HFFc6 (cell line): ENCODE measurements around the gene VRK1. TPM values are rescaled to one million over a fixed set of nuclear protein-coding genes. Genes with fewer than 3 reads are reported as not detected.
"Not testable (repeated sequence)": the region's sequence is repeated elsewhere in the genome, so short reads cannot be mapped to it uniquely, and the experiment has no call there.

Source experiments
- DNase-seq: peaks from one replicate; pipeline ENCODE4 v3.0.0-alpha.2; 2018
- H3K27ac Mint-ChIP-seq: 2 replicates; pipeline ENCODE4 v1.8.0; 2020; ENCODE audit warnings: mild to moderate bottlenecking, mixed read lengths
- H3K27me3 Mint-ChIP-seq: 2 replicates; pipeline ENCODE4 v1.8.0; 2021; ENCODE audit warnings: mild to moderate bottlenecking, moderate library complexity, mixed read lengths; ENCODE audit not compliant: insufficient read depth
- H3K36me3 Mint-ChIP-seq: 2 replicates; pipeline ENCODE4 v1.8.0; 2021; ENCODE audit warnings: low read depth, mixed read lengths
- H3K4me1 Mint-ChIP-seq: 2 replicates; pipeline ENCODE4 v1.8.0; 2020; ENCODE audit warnings: low read depth, mixed read lengths
- H3K4me3 Mint-ChIP-seq: 2 replicates; pipeline ENCODE4 v1.8.0; 2020; ENCODE audit warnings: mild to moderate bottlenecking, moderate library complexity, mixed read lengths
- H3K9me3 Mint-ChIP-seq: 2 replicates; pipeline ENCODE4 v1.8.0; 2020; ENCODE audit warnings: mild to moderate bottlenecking, mixed read lengths
- total RNA-seq, 6 experiments: library from RNA; stranded (reverse); fragmentation: NEBNext Ultra II Directional; extraction: Animal tissue kit (Norgen Biotek cat#: 25700); gene quantifications; 2 replicates in 1 of 6; 3 replicates in 5 of 6; pipeline ENCODE4 v1.2.3, GENCODE V29; 2021
- TF ChIP-seq, protein P1 (sequence below): fragments of 200-600 bp; sonication (generic); IDR thresholded peaks from 2 replicates; pipeline ENCODE4 v1.5.0; 2021; ENCODE audit warnings: antibody characterized with exemption, mild to moderate bottlenecking

VRK1 gene
- total RNA-seq, 6 experiments from 2014 or later: 10.1 to 19.1 (median 17.5) TPM

DNA sequence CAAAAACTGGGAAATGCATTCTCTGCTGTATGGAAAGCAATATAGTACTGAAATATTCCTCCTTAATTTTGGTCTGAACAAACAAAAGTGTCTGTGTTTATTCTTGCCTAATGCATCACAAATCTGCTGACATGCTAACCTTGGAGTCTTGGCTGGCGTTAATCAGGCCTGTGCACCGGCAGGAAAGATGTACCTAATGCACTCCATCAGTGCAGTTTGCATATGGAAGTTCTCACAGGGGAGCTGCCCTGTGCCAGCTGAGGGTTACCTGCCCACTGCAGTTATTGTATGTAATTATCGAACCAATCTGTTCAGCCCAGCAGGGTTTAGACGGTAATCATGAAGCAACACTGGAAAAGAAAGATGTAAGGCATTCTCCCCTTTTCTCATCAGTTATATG is 76.9 kb downstream of the VRK1 start:
- no peaks in the 10 kb centered on the region for H3K4me1 Mint-ChIP-seq
- no peak overlapping the region for H3K4me3 Mint-ChIP-seq
- H3K36me3 Mint-ChIP-seq: no peaks in the 10 kb centered on the region
- no peaks in the 10 kb centered on the region for H3K27me3 Mint-ChIP-seq
- no peak overlapping the region for H3K27ac Mint-ChIP-seq
- no peak for DNase-seq
- no peaks in the 10 kb centered on the region for H3K9me3 Mint-ChIP-seq
- TF ChIP-seq, protein P1, sequence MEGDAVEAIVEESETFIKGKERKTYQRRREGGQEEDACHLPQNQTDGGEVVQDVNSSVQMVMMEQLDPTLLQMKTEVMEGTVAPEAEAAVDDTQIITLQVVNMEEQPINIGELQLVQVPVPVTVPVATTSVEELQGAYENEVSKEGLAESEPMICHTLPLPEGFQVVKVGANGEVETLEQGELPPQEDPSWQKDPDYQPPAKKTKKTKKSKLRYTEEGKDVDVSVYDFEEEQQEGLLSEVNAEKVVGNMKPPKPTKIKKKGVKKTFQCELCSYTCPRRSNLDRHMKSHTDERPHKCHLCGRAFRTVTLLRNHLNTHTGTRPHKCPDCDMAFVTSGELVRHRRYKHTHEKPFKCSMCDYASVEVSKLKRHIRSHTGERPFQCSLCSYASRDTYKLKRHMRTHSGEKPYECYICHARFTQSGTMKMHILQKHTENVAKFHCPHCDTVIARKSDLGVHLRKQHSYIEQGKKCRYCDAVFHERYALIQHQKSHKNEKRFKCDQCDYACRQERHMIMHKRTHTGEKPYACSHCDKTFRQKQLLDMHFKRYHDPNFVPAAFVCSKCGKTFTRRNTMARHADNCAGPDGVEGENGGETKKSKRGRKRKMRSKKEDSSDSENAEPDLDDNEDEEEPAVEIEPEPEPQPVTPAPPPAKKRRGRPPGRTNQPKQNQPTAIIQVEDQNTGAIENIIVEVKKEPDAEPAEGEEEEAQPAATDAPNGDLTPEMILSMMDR: no peak

DNA sequence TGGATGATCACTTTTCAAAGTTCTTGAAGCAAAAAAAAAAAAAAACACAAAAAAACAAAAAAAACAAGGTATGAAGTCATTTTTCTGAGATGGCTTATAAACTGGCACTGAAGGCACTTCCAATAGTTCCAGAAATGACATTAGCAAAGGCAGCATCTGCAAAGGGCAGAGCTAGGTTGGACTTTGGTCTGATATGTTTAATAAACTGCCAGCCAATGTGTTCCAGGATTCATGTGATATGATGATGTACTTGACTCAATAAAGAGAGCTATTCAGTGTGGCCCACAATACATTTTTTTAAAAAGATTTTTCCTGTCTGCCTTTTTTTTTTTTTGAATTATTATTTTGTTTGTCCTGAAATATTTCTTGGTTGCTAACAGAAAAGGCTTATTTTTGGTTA is 79.6 kb downstream of the VRK1 start:
- Mint-ChIP-seq H3K27me3 (no peaks in the 10 kb centered on the region; the same call in 1 of the 2 replicates), H3K27ac (no peak overlapping the region), H3K9me3 (no peaks in the 10 kb centered on the region), H3K4me3 (no peak overlapping the region), H3K36me3 (peaks cover 5% of the 10 kb centered on the region; the same call in 1 of the 2 replicates), H3K4me1 (no peaks in the 10 kb centered on the region)
- no peak for DNase-seq
- TF ChIP-seq, protein P1: no peak

DNA sequence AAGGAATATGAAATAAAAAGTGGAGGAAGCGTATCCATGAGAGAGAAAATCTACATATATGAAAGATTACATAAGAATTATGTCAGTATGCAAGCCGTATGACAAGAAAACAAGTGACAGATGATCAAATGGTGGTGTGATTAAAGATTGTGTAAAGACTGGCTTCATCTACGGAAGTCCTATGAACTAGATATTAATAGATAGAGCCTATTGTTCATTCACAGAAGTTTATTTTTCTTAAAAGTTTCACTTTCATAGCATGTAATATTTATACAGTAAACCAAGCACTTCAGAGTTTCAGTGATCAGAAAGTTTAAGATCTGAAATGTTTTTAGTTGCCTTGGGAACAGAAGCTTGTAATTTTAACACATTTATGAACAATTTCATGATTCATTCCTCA is 84.5 kb downstream of the VRK1 start:
- H3K4me1 Mint-ChIP-seq: no peaks in the 10 kb centered on the region
- H3K27me3 Mint-ChIP-seq: no peaks in the 10 kb centered on the region; the same call in 1 of the 2 replicates
- no peak overlapping the region for H3K27ac Mint-ChIP-seq
- no peaks in the 10 kb centered on the region for H3K9me3 Mint-ChIP-seq
- H3K36me3 Mint-ChIP-seq: peaks cover 21% of the 10 kb centered on the region; the same call in 1 of the 2 replicates
- H3K4me3 Mint-ChIP-seq: no peak overlapping the region
- TF ChIP-seq, protein P1: no peak
- DNase-seq: no peak

DNA sequence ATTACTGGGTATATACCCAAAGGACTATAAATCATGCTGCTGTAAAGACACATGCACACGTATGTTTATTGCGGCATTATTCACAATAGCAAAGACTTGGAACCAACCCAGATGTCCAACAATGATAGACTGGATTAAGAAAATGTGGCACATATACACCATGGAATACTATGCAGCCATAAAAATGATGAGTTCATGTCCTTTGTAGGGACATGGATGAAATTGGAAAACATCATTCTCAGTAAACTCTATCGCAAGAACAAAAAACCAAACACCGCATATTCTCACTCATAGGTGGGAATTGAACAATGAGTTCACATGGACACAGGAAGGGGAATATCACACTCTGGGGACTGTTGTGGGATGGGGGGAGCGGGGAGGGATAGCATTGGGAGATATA is 86.8 kb downstream of the VRK1 start:
- H3K9me3 Mint-ChIP-seq, H3K27ac Mint-ChIP-seq, H3K27me3 Mint-ChIP-seq, DNase-seq, H3K4me3 Mint-ChIP-seq: not testable (repeated sequence)
- Mint-ChIP-seq H3K4me1 (peaks cover 11% of the 10 kb centered on the region), H3K36me3 (peaks cover 21% of the 10 kb centered on the region; the same call in 1 of the 2 replicates)

DNA sequence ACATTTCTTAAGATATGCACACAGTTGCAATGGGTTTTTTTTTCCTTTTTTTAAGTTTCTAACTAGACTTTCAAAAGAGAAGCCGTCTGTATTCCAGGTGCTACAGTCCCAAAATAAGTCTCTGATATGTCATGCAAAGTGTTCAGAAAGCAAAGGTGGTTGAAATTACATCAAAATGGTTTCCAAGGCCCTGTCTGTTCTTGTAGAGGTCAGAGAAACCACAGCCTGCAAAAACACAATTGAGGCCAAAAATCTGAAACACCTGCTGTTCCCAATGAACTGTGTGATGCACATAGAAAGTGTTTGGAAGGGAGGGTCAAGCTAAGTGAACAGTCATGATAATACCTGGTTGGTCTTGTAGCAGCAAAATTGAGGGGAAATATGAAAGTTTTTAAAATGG is 91.0 kb downstream of the VRK1 start:
- H3K4me3 Mint-ChIP-seq: no peak overlapping the region
- no peaks in the 10 kb centered on the region for H3K9me3 Mint-ChIP-seq
- no peak for DNase-seq
- H3K36me3 Mint-ChIP-seq: peaks cover 5% of the 10 kb centered on the region; the same call in 1 of the 2 replicates
- H3K27me3 Mint-ChIP-seq: no peaks in the 10 kb centered on the region
- no peak overlapping the region for H3K27ac Mint-ChIP-seq
- TF ChIP-seq, protein P1: no peak
- H3K4me1 Mint-ChIP-seq: peaks cover 11% of the 10 kb centered on the region

DNA sequence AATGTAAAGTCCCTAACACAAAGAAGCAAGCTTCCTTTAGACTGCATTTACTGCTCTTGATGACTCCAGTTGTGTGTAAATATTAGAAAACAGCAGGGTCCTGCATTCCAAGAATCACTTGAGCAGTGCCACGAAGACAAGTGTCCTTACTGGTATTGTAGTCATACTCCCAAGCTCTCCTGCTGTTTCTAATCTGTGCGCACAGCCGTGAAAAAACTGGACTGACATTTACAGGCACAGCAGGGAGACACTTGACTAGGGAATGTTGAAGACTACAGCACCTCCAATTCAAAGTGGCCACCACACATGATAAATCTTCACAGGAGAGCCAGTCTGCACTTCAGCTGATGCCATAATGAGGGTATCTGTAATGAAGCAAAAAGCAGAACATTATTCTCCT is 91.4 kb downstream of the VRK1 start:
- peaks cover 11% of the 10 kb centered on the region for H3K4me1 Mint-ChIP-seq
- no peaks in the 10 kb centered on the region for H3K9me3 Mint-ChIP-seq
- no peak for DNase-seq
- no peak overlapping the region for H3K27ac Mint-ChIP-seq
- H3K4me3 Mint-ChIP-seq: no peak overlapping the region
- TF ChIP-seq, protein P1: no peak
- H3K27me3 Mint-ChIP-seq: no peaks in the 10 kb centered on the region
- peaks cover 5% of the 10 kb centered on the region; the same call in 1 of the 2 replicates for H3K36me3 Mint-ChIP-seq
